H1 (cell line): Measurements from ENCODE around the gene DEPDC1. TPM values are rescaled to one million over a fixed set of nuclear protein-coding genes. Genes with fewer than 3 reads are reported as not detected.

Source experiments
- ASH2L ChIP-seq: fragments of 200-600, 300-600 bp; sonication (generic); IDR thresholded peaks from one replicate; pipeline ENCODE4 v1.7.1; 2017; ENCODE audit warnings: low read length
- EZH2 ChIP-seq: fragments of 200-600 bp; sonication (generic); IDR thresholded peaks from 2 replicates; pipeline ENCODE4 v1.7.1; 2012; ENCODE audit warnings: low read depth, mild to moderate bottlenecking, moderate library complexity, low read length, inconsistent platforms; ENCODE audit not compliant: severe bottlenecking
- GTF2F1 ChIP-seq: IDR thresholded peaks from 2 replicates; pipeline ENCODE4 v1.6.1; 2012; ENCODE audit warnings: low read depth, low read length, improper control_type of control experiment, borderline replicate concordance
- RBBP5 ChIP-seq: IDR thresholded peaks from 2 replicates; pipeline ENCODE4 v1.7.1; 2012; ENCODE audit warnings: low read depth, mild to moderate bottlenecking, inconsistent platforms, low read length, moderate library complexity, borderline replicate concordance
- RNF2 ChIP-seq: fragments of 200-900, 300-1000 bp; sonication (generic); IDR thresholded peaks from 2 replicates; pipeline ENCODE4 v1.7.1; 2016; ENCODE audit warnings: borderline replicate concordance, low read depth, mild to moderate bottlenecking, antibody characterized with exemption, low read length; ENCODE audit not compliant: poor library complexity, severe bottlenecking; ENCODE audit errors: missing control alignments
- RXRA ChIP-seq: IDR thresholded peaks from 2 replicates; pipeline ENCODE4 v1.6.1; 2011; ENCODE audit warnings: low read depth, mild to moderate bottlenecking, low read length, moderate library complexity; ENCODE audit not compliant: insufficient read depth
- SAP30 ChIP-seq: fragments of 300-600 bp; sonication (generic); IDR thresholded peaks from 2 replicates; pipeline ENCODE4 v1.7.1; 2012; ENCODE audit warnings: low read length, moderate library complexity, mild to moderate bottlenecking, inconsistent platforms; ENCODE audit not compliant: insufficient read depth, insufficient replicate concordance
- TAF1 ChIP-seq: IDR thresholded peaks from 2 replicates; pipeline ENCODE4 v1.6.1; 2011; ENCODE audit warnings: mild to moderate bottlenecking, low read depth, low read length
- TCF12 ChIP-seq: IDR thresholded peaks from 2 replicates; pipeline ENCODE4 v1.6.1; 2011; ENCODE audit warnings: low read depth, mild to moderate bottlenecking, low read length
- polyA plus RNA-seq, 7 experiments: library from polyadenylated mRNA; depleted of rRNA in 3 of 7; stranded (reverse) in 5 of 7; unstranded in 2 of 7; fragments of >200 nt in 5 of 7; fragments of 200-250 nt in 2 of 7; gene quantifications; 1 replicate in 5 of 7; 2 replicates in 1 of 7; 4 replicates in 1 of 7; pipeline versions ENCODE4 v1.2.1 to v1.2.3, GENCODE V29; 2011 to 2013; ENCODE audit warnings: missing spikeins in 2 of 7, mixed read lengths in 2 of 7
- total RNA-seq: library from RNA; stranded (reverse); fragmentation: NEBNext Ultra II Directional; extraction: Animal tissue kit (Norgen Biotek cat#: 25700); gene quantifications from 2 replicates; pipeline ENCODE4 v1.2.1, GENCODE V29; 2021
- TF ChIP-seq, protein P1 (sequence below): fragments of 300-600 bp; sonication (generic); IDR thresholded peaks from 2 replicates; pipeline ENCODE4 v1.7.1; 2012; ENCODE audit warnings: low read length, moderate library complexity, mild to moderate bottlenecking, inconsistent platforms; ENCODE audit not compliant: insufficient replicate concordance

The DEPDC1 gene
- total and polyA plus RNA-seq, 2 of the 8 experiments (the other 6 are each of a cell fraction or from before 2014, with no cell fraction given), result 5.5 to 46.5 TPM

GRCh38 chr1:68496680-68497357, at the start of gene DEPDC1 (continued):
- TF ChIP-seq, protein P1, sequence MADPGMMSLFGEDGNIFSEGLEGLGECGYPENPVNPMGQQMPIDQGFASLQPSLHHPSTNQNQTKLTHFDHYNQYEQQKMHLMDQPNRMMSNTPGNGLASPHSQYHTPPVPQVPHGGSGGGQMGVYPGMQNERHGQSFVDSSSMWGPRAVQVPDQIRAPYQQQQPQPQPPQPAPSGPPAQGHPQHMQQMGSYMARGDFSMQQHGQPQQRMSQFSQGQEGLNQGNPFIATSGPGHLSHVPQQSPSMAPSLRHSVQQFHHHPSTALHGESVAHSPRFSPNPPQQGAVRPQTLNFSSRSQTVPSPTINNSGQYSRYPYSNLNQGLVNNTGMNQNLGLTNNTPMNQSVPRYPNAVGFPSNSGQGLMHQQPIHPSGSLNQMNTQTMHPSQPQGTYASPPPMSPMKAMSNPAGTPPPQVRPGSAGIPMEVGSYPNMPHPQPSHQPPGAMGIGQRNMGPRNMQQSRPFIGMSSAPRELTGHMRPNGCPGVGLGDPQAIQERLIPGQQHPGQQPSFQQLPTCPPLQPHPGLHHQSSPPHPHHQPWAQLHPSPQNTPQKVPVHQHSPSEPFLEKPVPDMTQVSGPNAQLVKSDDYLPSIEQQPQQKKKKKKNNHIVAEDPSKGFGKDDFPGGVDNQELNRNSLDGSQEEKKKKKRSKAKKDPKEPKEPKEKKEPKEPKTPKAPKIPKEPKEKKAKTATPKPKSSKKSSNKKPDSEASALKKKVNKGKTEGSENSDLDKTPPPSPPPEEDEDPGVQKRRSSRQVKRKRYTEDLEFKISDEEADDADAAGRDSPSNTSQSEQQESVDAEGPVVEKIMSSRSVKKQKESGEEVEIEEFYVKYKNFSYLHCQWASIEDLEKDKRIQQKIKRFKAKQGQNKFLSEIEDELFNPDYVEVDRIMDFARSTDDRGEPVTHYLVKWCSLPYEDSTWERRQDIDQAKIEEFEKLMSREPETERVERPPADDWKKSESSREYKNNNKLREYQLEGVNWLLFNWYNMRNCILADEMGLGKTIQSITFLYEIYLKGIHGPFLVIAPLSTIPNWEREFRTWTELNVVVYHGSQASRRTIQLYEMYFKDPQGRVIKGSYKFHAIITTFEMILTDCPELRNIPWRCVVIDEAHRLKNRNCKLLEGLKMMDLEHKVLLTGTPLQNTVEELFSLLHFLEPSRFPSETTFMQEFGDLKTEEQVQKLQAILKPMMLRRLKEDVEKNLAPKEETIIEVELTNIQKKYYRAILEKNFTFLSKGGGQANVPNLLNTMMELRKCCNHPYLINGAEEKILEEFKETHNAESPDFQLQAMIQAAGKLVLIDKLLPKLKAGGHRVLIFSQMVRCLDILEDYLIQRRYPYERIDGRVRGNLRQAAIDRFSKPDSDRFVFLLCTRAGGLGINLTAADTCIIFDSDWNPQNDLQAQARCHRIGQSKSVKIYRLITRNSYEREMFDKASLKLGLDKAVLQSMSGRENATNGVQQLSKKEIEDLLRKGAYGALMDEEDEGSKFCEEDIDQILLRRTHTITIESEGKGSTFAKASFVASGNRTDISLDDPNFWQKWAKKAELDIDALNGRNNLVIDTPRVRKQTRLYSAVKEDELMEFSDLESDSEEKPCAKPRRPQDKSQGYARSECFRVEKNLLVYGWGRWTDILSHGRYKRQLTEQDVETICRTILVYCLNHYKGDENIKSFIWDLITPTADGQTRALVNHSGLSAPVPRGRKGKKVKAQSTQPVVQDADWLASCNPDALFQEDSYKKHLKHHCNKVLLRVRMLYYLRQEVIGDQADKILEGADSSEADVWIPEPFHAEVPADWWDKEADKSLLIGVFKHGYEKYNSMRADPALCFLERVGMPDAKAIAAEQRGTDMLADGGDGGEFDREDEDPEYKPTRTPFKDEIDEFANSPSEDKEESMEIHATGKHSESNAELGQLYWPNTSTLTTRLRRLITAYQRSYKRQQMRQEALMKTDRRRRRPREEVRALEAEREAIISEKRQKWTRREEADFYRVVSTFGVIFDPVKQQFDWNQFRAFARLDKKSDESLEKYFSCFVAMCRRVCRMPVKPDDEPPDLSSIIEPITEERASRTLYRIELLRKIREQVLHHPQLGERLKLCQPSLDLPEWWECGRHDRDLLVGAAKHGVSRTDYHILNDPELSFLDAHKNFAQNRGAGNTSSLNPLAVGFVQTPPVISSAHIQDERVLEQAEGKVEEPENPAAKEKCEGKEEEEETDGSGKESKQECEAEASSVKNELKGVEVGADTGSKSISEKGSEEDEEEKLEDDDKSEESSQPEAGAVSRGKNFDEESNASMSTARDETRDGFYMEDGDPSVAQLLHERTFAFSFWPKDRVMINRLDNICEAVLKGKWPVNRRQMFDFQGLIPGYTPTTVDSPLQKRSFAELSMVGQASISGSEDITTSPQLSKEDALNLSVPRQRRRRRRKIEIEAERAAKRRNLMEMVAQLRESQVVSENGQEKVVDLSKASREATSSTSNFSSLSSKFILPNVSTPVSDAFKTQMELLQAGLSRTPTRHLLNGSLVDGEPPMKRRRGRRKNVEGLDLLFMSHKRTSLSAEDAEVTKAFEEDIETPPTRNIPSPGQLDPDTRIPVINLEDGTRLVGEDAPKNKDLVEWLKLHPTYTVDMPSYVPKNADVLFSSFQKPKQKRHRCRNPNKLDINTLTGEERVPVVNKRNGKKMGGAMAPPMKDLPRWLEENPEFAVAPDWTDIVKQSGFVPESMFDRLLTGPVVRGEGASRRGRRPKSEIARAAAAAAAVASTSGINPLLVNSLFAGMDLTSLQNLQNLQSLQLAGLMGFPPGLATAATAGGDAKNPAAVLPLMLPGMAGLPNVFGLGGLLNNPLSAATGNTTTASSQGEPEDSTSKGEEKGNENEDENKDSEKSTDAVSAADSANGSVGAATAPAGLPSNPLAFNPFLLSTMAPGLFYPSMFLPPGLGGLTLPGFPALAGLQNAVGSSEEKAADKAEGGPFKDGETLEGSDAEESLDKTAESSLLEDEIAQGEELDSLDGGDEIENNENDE, result no peak
- TF ChIP-seq SAP30 (no peak), RXRA (no peak), GTF2F1 (peak; percentile 83; the same call in 1 of the 2 replicates), EZH2 (no peak), TCF12 (0 out of 2 replicates have a peak, but pooled peaks have one; percentile 49), RBBP5 (peak; percentile 98), RNF2 (no peak), ASH2L (peak; percentile 98), TAF1 (peak; percentile 79)
